Stimulated activated CD8-positive, alpha-beta memory T cell treated with anti-CD3 and anti-CD28 coated beads, Interleukin-15, amount 100 ng/mL, for 4 hours (primary cell): ENCODE data around the gene ATAD5.
"Not testable (repeated sequence)": the region's sequence is repeated elsewhere in the genome, so short reads cannot be mapped to it uniquely, and the experiment has no call there.

Experiments
- DNase-seq, 2 donors: peaks; one replicate each; pipeline ENCODE4 v3.0.0-alpha.2; 2020; ENCODE audit warnings: low read depth in 2 of 2

ATAD5 gene

DNA sequence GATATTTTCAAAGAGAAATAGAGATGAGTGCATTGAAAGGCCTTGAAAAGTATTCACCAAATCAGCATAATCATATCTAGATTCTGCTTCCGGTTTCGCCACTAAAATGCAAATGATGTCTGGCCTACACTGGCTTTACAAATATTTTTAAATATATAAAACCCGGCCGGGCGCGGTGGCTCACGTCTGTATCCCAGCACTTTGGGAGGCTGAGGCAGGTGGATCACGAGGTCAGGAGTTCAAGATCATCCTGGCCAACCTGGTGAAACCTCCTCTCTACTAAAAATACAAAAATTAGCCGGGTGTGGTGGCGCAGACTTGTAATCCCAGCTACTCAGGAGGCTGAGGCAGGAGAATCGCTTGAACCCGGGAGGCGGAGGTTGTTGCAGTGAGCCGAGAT is 8.8 kb upstream of the ATAD5 start:
- DNase-seq, result not testable (repeated sequence)

DNA sequence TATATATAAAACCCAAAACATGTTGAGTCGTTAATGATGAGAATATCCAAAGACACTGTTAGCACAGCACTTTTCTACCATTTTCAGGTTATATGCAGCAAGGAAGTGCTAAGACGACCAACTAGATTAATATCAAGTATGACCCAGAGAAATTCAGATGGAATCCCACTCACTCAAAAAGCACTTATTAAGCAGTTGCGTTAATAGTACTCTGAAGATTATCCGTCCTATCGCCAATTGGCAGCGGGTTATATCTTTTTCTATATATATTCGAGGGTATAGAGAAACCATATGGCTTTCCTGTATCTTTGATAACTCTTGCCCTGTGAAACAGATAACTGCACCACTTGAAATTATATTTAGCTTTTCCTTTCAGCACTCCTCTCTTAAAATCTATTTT is 8.3 kb upstream of the ATAD5 start:
- no peak for DNase-seq

DNA sequence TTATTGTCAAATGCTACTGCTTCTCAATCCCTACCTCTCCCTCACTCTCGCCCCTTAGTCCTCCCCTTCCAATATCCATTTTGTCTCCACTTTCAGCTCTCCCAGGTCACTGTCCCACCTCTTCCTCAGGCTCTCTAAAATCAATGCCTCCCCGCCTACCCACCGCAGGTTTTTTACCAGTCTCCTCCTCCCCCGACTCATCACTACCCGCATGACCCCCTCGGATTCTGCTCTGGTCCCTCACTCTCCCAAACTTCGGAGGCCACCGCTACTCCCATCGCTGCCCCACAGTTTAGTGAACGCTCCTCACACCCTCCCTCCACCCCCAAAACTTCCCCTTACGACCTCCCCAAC is 7.8 kb upstream of the ATAD5 start:
- DNase-seq, result no peak

DNA sequence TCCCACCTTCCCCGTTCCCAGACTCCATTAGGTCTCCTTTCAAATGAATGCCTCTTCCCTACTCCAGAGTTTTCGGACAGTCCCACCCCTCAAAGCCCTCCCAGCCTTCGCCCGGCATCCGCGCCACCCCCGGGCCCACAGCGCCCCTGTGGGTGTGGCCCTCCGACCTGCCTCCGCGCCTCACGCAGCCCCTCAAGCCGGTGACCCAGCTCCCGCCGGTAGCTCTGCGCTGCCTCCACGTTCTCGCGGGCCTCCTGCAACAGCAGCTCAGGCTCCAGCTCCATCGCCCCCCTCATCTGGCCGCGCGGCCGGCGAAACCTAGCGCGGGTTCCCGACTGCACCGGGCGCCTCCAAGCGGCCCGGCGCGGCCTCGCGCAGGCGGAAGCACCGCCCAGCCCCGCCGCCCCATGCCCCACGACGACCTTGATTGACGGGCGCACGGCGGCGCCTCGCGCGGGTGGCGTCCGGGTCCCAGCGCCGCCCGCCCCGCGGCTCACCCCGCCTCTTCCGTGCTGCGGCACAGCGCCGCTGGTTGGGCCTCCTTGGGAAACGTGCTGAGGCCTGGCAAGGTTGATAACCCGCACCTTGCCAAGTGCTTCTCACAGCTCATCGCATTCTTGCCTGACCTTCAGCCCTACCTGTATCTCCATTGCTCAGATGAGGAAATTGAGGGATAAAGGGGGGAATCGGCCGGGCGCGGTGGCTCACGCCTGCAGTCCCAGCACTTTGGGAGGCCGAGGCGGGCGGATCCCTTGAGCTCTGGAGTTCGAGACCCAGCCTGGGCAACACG is 7.2 kb upstream of the ATAD5 start, which contains the start of gene CRLF3:
TSS of gene CRLF3 (minus strand) at position 337 of the 790 bp plus-strand sequence. CDS start at position 296, 41 bp downstream.
- peak; percentile 74 to 81 for DNase-seq

DNA sequence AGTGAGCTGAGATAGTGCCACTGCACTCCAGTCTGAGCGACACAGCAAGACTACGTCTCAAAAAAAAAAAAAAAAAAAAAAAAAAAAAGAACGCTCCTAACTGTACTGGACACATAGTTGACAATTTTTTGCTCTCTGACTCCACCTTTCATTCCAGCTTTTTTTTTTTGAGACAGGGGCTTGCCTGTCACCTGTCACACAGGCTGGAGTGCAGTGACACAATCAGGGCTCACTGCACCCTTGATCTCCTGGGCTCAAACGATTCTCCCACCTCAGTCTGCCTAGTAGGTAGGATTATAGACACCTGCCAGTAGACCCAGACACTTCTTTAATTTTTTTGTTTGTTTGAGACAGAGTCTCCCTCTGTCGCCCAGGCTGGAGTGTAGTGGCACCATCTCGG is 4.7 kb upstream of the ATAD5 start:
- DNase-seq, result no peak

DNA sequence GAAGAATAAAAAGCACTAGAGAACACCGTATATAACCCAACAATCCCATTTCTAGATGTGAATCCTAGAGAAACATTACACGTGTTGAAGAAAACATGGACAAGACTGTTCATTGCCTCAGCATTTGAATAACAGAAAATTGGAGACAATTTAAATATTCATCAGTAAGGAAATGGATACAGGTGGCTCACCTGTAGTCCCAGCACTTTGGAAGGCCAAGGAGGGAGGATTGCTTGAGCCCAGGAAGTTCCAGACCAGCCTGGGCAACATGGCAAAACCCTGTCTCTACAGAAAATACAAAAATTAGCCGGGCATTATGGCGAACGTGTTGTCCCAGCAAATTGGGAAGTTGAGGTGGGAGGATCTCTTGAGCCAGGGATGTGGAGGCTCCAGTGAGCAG is 2.7 kb upstream of the ATAD5 start:
- DNase-seq, result no peak

DNA sequence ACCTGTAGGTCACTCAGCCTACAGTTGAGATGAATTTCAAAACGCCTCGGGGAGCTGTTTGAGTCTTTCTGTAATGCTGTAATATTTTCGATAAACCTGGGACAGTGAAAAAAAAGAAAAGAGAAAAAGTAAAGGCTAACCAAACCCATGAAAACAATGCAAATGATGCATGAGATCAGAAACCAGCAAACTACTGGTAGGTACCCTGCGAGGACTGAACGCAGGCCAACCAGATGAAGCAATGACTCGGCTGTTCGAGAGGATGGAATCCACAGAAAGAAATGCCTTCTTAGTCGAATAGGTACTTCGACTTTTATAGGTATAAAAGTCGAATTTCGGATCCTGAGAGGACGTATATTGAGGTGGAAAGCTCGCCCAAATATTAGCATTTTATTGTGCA is 509 bp upstream of the ATAD5 start:
- DNase-seq, result no peak

DNA sequence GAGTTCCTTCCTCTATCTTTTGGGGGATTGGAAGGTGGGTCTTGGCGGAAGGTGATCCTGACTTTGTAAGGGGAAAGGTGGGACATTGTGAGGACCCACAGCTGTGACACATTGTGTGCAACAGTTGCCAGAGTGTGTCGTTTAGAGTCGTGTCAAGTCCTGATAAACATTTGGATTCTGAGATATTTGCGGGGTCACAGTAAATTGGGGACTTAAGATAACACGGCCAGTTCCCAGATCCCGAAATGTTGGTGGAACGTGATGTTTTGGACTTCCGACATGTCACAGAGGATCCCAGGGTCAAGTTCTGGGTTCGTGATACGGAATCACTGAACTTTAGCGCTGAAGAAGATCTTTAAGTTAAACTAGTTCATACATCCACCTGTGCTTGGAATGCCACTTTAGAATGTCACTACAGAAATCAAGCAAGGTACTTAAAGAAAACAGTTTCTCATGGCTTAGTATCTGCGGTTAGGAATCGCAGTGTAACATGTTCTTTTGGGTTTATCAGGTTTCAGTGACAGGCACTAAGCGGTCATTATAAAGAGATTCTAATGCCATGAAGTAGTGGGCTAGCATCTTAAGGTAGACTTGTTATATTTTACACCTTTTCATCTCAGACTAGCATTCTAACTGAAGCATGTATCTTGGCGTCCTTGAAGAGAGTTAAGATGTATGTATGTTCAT is 815 bp downstream of the ATAD5 start:
- no peak for DNase-seq

DNA sequence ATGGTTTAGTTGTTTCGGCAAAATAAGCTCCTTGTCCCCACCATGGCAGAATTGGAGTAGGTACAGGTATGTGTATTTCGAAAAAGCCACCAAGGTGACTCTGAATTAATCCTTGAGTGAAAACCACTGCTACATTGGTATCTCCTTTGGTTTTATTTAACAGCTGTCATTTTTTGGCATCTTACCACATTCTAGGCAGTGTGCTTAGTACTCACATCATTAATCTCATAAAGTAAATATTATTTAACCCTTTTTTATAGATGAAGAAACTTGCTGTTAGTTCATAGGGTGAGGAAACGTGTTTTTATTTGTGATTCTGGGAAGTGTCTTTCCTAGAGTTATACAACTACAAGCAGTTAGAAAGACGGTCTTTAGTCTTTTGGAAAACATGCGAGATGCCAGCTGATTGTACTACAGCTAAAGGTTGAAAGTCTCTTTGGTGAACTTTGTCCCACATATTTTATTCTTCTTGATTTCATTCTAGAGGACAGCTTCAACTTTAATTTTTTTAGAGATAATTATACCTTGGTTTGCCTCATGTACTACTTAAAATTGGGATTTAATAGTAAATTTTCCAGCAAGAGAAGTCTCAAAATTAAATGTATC is 6.5 kb downstream of the ATAD5 start:
- no peak for DNase-seq

DNA sequence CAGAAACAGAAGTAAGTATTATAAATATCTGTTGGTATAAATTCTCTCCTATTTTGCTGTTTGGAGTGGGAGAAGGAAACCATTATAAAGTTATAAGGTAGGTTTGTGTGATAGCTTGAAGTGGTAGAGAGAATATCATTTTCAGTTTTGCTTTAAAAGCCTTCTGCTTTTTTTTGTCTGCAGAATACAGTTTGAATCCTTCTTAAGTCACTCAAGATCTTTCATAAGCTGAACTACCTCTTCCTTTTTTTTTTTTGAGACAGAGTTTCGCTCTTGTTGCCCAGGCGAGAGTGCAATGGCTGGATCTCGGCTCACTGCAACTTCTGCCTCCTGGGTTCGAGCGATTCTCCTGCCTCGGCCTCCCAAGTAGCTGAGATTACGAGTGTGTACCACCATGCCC is 9.0 kb downstream of the ATAD5 start:
- no peak for DNase-seq

DNA sequence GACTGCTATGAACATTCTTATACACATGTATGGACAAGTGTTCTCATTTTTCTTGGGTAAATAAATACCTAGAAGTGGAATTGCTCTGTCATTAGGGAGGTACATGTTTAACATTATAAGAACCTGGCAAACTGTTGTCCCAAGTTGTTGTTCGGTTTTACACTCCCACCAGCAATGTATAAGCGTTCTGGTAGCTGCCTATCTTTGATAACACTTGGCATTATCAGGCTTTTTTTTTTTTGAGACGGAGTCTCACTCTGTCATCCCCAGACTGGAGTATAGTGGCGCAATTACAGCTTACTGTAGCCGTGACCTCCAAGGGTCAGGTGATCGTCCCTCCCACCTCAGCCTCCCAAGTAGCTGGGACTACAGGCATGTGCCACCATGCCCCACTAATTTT is 16.3 kb downstream of the ATAD5 start:
- DNase-seq, result no peak

DNA sequence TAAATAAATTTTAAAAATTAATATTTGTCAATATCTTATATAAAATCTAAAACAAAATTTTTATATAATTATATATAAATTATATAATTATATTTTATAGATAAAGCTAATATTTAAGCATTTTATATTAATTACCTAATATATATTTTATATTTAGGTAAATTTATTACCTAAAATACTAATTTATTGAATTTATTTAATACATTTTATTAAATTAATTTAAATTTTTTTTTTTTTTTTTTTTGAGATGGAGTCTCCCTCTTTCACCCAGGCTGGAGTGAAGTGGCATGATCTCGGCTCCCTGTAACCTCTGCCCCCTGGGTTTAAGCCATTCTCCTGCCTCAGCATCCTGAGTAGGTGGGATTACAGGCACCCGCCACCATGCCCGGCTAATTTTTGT is 22.4 kb downstream of the ATAD5 start:
- DNase-seq, result no peak

DNA sequence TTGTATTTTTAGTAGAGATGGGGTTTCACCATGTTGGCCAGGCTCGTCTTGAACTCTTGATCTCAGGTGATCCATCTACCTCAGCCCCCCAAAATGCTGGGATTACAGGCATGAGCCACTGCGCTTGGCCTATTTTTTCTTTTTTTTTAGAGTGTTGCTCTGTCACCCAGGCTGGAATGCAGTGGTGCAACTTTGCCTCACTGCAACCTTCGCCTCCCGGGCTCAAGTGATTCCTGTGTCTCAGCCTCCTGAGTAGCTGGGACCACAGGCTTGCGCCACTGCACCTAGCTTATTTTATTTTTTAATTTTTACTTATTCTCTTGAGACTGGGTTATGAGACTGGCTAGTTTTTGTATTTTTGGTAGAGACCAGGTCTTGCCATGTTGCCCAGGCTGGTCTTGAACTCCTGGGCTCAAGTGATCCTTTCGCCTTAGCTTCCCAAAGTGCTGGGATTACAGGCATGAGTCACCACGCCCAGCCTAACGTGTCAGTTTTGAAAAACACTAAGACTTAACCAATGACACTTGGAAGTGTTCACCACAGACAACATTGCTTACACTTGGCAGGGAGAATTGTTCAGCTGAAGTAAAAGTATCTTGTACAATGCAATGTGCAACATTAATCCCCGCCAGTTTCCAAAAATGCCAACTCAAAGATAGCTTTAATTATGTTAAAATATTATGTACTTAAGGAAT is 26.9 kb downstream of the ATAD5 start:
- DNase-seq, result no peak

DNA sequence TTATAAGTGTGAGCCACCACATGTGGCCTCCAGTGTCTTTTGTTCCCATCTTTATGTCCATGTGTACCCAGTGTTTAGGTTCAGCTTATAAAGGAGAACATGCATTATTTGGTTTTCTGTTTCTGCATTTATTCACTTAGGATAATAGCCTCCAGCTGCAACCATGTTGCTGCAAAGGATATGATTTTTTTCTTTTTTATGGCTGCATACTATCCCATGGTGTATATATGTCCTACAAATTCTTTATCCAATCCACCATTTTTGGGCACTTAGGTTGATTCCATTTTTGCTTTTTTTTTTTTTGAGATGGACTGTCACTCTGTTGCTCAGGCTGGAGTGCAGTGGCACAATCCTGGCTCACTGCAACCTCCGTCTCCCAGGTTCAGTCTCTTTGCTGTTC is 32.9 kb downstream of the ATAD5 start:
- DNase-seq, result no peak

DNA sequence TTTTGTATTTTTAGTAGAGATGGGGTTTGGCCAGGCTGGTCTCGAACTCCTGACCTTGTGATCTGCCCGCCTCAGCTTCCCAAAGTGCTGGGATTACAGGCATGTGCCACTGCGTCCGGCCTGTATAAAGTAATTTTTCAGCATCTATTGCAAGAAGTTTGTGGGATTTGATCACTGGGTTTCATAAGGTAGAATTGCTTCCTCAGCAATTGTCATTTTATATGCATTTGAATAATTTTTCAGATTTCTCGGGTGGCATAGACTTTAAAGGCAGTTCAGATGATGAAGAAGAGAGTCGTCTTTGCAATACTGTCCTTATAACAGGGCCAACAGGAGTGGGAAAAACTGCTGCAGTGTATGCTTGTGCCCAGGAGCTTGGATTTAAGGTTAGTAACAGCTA is 37.2 kb downstream of the ATAD5 start:
- no peak for DNase-seq

DNA sequence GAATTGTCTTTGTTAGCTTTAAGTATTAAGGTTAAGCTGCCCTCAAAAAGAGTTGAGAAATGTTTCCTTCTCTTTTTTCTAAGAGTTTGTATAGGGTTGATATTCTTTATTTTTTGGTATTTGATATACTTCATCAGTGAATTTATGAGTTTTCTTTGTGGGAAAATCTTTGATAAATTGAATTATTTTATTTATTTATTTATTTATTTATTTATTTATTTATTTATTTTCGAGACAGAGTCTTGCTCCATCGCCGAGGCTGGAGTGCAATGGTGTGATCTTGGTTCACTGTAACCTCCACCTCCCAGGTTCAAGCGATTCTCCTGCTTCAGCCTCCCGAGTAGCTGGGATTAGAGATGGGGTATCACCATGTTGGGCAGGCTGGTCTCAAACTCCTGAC is 54.4 kb downstream of the ATAD5 start:
- no peak for DNase-seq

DNA sequence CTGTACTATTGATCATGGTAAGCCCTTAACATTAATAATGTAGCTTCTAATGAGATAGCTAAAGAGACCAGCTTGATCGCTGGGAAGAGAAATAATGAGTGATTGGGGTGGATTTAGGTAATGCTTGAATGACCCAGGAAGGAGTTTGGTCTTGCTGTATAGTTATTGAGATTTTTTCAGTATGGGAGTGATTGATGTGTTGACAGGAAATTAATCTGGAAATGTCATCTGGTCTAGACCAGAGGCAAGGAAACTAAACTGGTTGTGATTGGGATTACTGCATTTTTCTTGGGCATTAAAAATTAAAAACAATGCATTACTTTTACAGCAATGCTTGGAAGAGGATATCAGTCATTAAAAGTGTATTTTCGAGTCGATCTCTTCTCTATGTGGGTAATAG is 62.5 kb downstream of the ATAD5 start:
- no peak for DNase-seq

DNA sequence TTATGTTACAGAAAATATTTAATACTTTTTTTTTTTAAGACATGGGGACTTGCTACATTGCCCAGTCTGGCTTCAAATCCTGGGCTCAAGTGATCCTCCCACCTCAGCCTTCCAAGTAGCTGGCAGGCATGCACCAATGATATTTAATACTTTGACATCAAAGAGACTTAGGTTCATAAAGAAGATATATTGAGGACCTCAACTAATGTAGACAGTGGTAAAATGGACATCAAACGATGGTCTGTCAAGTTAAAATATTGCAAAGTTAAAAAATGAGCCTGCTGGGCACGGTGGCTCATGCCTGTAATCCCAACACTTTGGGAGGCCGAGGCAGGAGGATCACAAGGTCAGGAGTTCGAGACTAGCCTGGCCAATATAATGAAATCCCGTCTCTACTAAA is 65.5 kb downstream of the ATAD5 start:
- no peak for DNase-seq

DNA sequence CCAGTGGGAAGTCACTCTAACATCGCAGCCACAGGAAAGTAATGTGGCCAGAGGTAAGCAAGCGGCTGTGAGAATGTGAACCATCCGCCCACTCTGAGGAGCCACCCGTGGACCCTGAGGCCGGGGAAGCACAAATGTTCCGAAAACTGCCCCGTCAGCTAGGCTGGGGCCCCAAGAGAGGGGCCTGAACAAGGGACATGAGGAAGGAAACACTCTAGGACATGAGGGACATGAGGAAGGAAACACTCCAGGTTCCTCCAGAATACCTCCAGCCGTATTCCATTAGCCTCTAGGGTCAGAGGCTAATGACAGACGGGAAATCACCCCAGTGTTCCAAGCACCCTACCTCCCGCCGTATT is 74.0 kb downstream of the ATAD5 start:
- DNase-seq, result no peak

DNA sequence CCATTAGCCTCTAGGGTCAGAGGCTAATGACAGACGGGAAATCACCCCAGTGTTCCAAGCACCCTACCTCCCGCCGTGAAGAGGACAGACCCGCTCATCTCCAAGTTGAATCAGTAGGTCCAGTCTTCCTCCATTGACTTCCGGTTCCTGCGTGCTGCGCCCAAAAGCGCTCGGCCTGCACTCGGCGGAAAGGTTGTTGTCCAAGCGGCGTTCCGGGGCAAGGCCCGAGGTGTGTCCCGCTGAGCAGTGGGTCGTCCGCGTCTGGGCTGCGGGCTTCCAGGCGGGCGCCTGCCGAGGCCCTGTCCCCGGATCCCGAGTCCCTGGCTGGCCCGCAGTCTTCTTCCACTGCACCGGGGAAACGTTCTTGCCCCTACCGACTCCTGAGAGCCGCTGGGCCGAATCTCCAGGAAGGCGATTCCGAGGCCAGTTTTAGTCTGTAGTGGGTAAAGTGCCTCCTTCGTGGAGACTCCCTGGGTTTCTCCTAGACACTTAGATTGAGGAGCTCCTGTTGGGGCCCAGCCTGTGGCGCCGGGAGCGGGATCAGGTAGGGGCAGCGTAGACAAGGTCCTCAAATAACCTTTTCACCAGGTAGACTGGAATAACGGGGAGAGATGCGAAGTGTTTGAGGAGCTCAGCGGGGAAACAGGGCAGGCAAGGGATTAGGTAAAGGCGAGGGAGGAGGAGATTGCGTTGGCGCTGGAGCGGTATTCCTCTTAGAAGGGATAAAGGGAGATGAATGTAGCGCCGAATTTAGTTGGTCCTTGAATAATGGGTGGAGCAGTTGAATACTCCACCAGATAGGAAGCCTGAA is 74.5 kb downstream of the ATAD5 start, which contains the start of gene TEFM:
TSS of gene TEFM (minus strand) at position 138 of the 811 bp plus-strand sequence. CDS start at position 98, 40 bp downstream.
- DNase-seq, result peak; percentile 72 to 75

DNA sequence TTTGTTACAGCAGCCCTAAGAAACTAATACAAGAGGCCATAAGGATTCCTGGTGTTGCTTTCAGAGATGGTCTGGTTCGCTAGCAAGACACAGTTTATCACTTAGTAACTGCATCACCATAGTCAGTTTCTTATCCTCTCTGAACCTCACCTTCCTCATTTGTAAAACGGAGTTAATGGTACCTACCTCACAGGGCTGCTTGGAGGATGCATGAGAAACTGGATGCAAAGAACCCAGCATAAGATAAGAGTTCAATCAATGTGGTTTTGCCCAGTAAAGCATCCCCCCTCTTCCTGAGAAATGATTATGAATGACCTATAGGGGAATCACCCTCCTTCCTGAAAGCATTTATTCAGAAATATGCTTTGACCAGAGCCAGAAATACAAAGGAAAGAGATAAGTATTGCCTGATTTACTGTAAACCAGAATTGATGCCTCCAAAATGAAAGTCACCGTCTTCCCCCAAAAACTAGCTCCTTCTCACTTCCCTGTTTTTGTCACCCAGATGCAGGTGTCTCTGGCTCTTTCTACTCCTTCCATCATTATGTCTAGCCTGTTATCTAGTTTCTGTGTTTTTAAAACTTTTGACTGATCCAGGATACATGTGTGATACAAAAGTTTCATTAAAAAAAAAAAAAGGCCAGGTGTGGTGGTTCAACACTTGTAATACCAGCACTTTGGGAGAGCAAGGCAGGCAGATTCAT is 77.1 kb downstream of the ATAD5 start:
- no peak for DNase-seq
